ENCODE data around the gene TLN1. TPM values are rescaled to one million over a fixed set of nuclear protein-coding genes. Genes with fewer than 3 reads are reported as not detected.

TLN1 gene
- total and polyA plus RNA-seq, 2 experiments from 2014 or later = 21.5 to 120 TPM

- TF ChIP-seq REST (IDR thresholded peaks at IDR 0.05; ENCODE audit: unreplicated experiment) (no peak), STAT1 (IDR thresholded peaks at IDR 0.05; ENCODE audit: unreplicated experiment) (no peak), CREB1 (CRISPR knock-in tag; IDR thresholded peaks at IDR 0.05; ENCODE audit: low read depth) (no peak)
Measured at GRCh38 chr9:35719546-35719945, 12.4 kb downstream of the TLN1 start (continued).

GRCh38 chr9:35718721-35719511 is 13.1 kb downstream of the TLN1 start:
- Histone ChIP-seq H3K27ac (ENCODE audit: low read depth) (no peak overlapping the region), H3K36me3 (ENCODE audit: insufficient read depth) (peaks cover 51% of the 10 kb centered on the region), H3K4me2 (no peak overlapping the region), H3K9me2 (ENCODE audit: insufficient read depth) (no peaks in the 10 kb centered on the region), H2AFZ (no peak overlapping the region), H3K27me3 (ENCODE audit: insufficient read depth) (no peaks in the 10 kb centered on the region), H3K4me1 (ENCODE audit: insufficient read depth) (no peaks in the 10 kb centered on the region), H3F3A (replicated peaks; ENCODE audit: low read depth) (no peaks in the 10 kb centered on the region), H3K79me2 (replicated peaks; ENCODE audit: insufficient read depth) (no peaks in the 10 kb centered on the region), H4K20me1 (replicated peaks; ENCODE audit: insufficient read depth) (no peaks in the 10 kb centered on the region; the same call in 1 of the 2 replicates), H3K4me3 (no peak overlapping the region)
- ATAC-seq = no peak
- DNase-seq (ENCODE audit: low spot score) = no peak
- H3K4me1 Mint-ChIP-seq = peaks cover 4% of the 10 kb centered on the region; the same call in 1 of the 3 replicates
- peaks cover 90% of the 10 kb centered on the region for H3K36me3 Mint-ChIP-seq (ENCODE audit: low read depth)
- H3K9me3 Mint-ChIP-seq = no peaks in the 10 kb centered on the region
- no peak overlapping the region for H3K27ac Mint-ChIP-seq
- no peaks in the 10 kb centered on the region for H3K27me3 Mint-ChIP-seq (ENCODE audit: insufficient read depth, low read depth, poor library complexity)
- H3K4me3 Mint-ChIP-seq = no peak overlapping the region
- TF ChIP-seq JUNB (IDR thresholded peaks at IDR 0.05; ENCODE audit: unreplicated experiment) = no peak
- TF ChIP-seq ZNF462 (CRISPR knock-in tag; IDR thresholded peaks at IDR 0.05) = no peak
- no peak for TF ChIP-seq STAT1 (IDR thresholded peaks at IDR 0.05; ENCODE audit: unreplicated experiment)
- no peak for TF ChIP-seq ZNF114 (CRISPR knock-in tag; IDR thresholded peaks at IDR 0.05)
- TF ChIP-seq EZH2 (IDR thresholded peaks at IDR 0.05; ENCODE audit: low read depth, unreplicated experiment) = no peak
- no peak for TF ChIP-seq CREB1 (CRISPR knock-in tag; IDR thresholded peaks at IDR 0.05; ENCODE audit: low read depth)
- TF ChIP-seq EZH2phosphoT487 (IDR thresholded peaks at IDR 0.05; ENCODE audit: unreplicated experiment) = no peak
- no peak for TF ChIP-seq CTCF (conservative IDR thresholded peaks at IDR 0.05; ENCODE audit: low read depth in 2 of 2)
